HUDEP-2 (cell line): ENCODE measurements around the gene STAG1.
"Not testable (repeated sequence)": the region's sequence is repeated elsewhere in the genome, so short reads cannot be mapped to it uniquely, and the experiment has no call there.

Experiments used
- DNase-seq, 76 experiments: peaks; one replicate each; lab custom pipeline; 2025; ENCODE audit not compliant: unreplicated experiment in 76 of 76; lab: John Stamatoyannopoulos, UW

STAG1 gene

DNA sequence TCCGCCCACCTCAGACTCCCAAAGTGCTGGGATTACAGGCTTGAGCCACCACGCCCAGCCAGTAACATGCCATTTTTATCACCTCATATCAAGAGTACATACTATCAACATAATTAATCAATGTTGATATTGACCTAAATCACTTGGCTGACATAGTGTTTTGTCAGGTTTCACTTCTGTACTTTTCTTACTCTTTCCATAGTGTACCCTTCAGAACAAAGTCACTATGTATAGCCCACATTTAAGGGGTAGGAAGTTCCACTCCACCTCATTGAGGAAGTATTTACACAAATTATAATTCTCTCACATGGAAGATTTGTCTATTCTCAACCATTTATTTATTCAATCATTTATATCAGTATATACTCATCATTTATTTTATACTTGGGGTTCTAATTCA lies 145.2 kb downstream of the STAG1 start:
- no peak for DNase-seq

DNA sequence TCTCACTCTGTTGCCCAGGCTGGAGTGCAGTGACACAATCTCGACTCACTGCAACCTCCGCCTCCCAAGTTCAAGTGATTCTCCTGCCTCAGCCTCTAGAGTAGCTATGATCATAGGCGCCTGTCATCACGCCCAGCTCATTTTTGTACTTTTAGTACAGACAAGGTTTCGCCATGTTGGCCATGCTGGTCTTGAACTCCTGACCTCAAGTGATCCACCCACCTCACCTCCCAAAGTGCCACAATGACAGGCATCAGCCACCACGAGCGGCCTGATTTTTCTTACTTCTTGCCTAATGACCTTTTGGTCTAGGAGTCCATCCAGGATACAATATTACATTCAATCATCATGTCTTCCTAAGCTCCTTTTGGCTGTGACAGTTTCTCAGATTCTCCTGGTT lies 146.0 kb downstream of the STAG1 start:
- not testable (repeated sequence) for DNase-seq

DNA sequence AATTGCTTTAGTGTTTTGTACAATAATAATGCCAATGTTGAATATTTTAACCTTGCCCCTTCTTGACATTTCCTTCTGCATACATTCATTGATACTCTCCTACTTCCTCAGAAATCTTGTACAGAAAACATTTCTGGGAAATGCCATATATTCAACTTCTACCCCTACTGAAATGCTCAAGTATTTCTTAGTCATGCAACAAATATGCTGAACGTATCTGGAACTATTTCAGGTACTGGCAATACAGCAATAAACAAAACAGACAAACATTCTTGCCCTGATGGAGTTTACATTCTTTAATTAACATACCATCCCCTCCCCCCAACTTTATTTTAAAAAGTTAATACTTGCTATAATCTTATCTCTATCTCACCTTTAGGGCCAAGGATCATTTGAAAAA lies 147.2 kb downstream of the STAG1 start:
- DNase-seq = no peak

DNA sequence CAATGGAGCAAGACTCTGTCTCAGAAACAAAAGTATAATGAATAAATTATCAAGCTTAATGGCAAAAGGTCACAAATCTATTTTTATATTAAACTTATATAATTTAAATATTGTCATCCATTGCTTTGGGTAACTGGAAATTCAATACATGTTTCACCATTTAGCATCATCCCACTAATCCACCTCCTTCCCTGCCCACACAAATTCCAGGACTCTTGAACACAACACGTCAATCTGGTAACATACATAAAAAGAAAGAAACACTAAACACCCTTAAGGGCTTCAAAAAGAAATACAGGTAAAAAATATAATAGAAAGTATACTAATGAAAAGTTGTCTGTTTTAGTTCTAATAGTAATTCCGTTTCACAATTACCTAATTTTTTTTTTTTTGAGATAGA lies 149.4 kb downstream of the STAG1 start:
- no peak for DNase-seq

DNA sequence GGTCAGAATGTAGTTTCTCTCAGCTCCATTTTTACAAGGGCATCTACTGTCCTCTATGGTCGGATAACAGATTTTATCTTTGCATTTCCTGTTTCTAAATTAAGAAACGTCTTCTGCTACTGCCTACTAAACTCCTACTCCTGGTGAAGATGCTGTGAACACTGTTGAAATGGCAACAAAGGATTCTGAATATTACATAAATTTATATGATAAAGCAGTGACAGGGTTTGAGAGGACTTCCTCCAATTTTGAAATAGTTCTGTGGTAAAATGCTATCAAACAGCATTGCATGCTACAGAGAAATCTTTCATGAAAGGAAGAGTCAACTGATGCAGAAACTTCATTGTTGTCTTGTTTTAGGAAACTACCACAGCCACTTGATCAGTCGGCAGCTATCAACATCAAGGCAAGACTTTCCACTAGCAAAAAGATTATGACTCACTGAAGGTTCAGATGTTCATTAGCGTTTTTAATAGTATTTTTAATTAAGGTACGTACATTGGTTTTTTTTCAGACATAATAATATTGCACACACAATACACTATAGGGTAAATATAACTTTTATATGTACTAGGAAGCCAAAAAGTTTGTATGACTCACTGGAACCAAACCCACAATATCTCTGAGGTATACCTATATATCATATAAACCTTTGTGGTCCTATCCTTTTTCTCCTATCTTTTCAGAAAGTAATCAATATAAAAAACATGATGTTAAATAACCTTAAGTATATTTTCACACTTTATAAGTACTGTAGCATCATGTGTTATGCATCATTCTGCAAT lies 156.1 kb downstream of the STAG1 start:
- DNase-seq = peak in 4 of 76 experiments; percentile 1 to 14 (median 6)

DNA sequence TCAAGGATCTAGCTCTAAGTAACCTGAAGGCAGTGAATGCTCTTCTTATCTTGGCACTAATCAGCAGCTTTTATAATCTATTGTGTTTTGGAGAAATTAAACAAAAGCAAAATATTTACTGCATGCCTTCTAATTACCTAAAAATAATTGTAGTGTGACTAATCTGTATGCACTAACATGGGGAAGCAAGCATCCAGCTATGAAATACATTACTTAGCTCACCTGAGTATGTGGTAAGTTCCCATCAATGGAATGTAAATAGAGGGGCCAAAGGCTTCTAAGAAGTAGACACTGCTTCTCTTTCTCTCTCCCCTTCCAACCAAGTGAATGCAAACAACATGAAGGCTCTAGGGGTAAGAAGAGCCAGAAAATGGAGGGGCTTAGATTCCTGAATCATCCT lies 165.6 kb downstream of the STAG1 start:
- DNase-seq = no peak

DNA sequence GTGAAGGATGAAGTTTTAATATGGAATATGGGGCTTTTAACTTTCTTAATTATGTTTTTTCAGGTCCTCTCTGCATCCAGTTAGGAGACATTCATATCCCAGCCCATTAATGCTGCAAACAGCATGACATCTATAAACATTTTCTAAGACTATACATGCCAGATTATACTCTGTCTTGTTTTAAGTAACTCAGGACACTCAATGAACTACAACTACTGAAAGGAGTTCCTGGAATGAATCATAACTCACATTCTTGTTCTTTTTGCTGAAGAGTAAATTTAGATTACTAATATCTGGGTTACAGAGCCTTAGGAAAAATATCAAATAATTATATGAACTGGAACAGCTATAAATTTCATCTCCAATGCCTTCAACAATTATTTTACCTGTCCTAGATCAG lies 167.4 kb downstream of the STAG1 start:
- no peak for DNase-seq

DNA sequence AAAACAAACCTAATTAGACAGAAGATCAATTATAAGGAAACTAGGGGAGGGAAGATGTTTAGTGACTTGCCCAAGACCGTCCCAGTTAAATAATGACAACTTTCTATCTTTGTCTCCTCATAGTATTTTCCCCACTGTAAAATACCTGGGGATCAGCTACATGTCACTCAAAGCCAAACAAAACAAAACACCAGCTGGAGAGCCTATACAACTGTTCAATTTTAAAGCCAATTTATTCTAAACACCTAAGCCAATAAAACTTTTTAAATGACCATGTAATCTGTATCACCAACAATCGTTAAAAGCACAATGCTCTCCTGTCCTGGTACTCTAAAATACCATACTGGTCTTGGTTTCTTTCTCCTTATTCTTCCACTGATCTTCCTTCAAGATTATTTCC lies 168.4 kb downstream of the STAG1 start:
- no peak for DNase-seq

DNA sequence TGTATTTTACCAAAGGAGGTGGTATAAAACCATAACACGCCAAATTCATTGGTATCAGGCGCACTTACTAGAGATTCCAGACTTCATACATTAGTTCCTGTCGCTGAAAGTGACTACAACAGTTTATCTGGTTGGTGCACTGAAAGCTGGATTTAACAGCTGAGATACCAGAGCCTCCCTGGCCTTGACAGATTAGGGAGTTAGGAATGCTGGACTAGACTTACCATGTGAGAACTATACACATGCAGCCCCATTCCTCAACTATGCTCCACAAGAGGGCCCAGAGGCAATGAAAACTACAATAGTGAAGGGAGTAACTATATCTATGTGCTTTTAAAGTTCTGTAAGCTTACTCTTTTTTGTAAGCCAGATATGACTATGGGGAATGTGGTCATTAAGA lies 174.4 kb downstream of the STAG1 start:
- DNase-seq = peak in 20 of 76 experiments; percentile 0 to 51 (median 8)

DNA sequence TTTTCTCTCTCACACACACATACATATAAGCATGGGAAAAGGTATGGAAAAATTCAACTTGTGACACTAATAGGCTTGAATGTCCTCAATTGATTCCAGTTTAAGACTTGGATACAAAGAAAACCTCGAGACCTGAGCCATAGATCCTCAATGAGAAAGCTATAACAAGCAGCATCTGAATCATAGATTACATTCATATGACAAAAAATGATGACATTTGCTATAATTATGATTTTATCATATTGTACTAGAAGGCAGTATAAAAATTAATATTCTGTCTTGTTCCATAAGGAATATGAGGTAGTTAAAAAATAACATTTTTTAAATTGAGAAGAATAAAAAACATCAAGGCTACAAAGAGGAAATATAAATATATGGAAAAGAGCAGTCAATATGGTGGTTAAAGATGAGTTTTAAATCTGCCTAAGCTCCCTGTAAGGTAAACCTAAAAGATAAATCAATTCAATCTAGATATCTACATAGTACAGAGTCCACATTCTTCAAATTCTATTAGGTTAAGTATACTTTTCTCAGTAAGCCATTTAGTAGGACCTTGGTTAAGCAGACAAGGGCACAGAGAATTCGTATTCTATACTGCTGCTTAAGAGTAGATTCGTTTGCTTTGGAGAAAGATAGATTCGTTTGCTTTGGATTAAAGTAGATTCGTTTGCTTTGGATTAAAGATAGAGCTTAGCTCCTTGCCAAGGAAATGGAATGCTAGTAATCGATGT lies 175.7 kb downstream of the STAG1 start:
- no peak for DNase-seq

DNA sequence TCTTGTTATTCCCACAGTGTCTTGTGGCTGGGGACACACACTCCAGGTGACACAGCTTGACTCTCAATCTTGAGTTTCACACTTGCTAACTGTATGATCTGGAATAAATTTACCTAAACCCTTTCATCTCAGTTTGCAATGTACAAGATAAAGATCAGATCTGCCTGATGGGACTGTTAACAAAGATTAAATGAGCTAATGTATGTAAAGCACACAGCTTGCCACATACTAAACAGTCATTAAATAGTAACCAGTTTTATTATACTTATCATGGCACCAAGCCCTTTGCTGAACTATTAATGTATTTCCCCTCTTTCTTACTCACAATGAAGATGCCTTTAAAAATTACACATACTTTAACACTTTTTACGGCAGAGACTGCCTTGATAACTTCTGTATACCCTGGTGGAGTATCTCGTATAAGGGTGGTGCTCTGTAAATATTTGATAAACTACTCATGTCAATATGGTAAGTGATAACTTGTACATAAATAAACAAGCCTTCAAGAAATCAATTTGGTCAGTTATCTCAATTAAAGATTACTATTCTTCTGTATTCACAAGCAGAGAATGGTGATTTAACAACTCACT lies 184.5 kb downstream of the STAG1 start:
- DNase-seq = no peak

DNA sequence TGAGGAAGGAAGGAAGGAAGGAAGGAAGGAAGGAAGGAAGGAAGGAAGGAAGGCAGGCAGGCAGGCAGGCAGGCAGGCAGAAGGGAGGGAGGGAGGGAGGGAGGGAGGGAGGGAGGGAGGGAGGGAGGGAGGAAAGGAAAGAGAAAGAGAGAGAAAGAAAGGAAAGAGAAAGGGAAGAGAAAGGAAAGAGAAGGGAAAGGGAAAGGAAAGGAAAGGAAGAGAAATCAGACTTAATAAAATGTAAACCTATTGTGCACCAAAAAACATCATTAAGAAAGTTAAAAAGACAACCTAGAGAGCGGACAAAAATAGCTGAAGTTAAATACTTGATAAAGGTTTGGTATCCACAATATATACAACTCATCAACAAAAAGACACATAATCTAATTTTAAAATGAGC lies 187.2 kb downstream of the STAG1 start:
- DNase-seq = not testable (repeated sequence)

DNA sequence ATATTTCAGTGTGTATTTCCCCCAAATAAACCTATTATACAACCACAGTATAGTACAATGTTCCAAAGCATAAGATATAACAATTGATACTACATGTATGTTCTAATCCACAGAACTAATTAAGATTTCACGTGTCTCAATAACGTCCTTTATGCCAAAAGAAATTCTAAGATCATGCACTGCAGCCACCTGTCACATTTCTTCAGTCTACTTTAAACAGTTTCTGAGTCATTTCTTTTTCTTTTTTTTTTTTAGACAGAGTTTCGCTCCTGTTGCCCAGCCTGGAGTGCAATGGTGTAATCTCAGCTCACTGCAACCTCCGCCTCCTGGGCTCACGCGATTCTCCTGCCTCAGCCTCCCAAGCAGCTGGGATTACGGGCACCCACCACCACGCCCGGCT lies 190.2 kb downstream of the STAG1 start:
- DNase-seq = no peak

DNA sequence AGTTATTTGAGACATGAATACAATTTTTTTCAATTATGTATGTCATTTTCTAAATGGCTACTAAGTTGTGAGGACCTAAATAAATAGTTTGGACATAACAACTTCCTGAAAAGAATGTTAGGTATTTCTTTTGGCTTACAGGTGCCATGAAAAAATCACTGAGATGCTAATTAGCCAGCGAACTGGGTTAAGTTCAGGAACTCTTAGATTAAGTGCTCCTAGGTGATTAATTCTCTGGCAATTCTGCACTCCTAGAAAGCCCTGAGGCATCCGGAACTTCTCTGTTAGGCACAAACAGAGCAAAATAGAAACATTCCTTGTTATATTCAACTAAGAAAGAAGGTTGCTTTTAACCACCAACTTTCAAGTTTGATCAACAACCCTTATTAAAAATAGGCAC lies 192.3 kb downstream of the STAG1 start:
- DNase-seq = no peak

DNA sequence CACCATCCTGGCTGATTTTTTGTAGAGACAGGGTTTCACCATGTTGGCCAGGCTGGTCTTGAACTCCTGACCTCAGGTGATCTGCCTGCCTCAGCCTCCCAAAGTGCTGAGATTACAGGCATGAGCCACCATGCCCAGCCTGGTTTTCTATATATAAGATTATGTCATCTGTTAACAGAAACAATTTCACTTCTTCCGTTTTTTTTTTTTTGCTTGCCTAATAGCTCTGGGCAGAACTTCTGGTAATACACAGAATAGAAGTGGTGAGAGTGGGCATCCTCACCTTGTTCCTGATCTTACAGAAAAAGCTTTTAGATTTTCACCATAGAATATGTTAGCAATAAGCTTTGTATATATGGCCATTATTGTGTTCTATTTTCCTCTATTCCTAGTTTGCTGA lies 202.7 kb downstream of the STAG1 start:
- not testable (repeated sequence) for DNase-seq

DNA sequence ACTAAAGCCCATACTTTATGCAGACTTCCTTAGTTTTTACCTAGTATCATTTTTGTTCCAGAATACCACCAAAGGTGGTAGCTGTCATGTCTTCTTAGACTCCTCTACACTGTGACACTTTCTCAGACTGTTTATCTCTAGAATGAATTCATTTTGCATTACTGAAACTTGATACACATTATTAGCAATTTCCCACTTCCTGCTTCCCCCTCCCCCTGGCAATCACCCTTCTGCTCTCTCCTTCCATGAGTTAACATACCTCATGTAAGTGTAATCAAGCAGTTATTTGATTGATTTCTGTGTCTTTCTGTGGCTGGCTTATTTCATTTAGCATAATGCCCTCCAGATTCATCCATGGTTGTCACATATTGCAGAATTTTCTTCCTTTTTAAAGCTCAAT lies 204.9 kb downstream of the STAG1 start:
- no peak for DNase-seq

DNA sequence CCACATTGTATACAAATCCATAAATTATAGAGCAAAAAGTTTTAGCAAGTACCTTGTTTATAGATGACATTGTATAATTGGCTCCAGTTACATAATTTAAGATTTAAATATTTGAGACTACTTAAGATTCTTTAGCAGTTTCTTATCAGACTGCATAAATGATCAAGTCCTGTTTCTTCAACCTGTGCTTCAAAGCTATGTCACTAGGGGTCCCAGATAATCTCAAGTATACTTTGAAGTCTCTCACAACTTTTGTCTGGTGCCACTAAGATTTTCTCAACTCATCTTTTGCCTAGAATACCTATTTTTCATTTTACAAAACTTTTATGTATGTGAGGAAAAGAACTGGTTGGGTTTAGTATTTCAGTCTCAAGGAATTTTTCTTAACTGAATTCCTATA lies 205.5 kb downstream of the STAG1 start:
- peak in 8 of 76 experiments; percentile 7 to 28 (median 12) for DNase-seq

DNA sequence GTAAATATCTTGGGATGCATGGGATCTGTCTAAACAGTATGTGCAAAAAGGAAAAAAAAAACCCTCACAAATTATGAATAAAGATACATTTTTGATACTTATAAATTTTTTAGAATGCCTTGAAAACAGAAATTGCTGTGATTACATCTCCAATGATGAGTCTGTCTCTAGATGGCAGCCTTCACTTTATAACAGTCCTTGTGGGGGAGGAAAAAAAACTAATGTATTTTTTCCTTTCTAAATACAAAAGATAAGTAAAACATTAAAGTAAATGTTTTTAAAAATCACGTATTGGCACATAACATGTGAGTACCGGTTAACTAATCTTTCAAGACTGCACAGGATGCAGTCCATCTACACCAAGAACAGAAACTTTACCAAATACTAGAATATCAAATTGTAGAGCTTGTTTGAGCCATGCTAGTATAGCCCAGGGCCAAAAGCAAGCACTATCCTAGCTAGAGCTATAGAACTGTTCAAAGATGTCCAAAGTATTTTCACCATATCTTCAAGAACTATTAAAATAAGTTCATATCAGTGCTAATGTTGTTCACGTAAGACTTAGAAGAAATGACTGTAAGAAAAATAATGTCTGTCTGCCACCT lies 206.4 kb downstream of the STAG1 start:
- DNase-seq = peak in 1 of 76 experiments; percentile 5

DNA sequence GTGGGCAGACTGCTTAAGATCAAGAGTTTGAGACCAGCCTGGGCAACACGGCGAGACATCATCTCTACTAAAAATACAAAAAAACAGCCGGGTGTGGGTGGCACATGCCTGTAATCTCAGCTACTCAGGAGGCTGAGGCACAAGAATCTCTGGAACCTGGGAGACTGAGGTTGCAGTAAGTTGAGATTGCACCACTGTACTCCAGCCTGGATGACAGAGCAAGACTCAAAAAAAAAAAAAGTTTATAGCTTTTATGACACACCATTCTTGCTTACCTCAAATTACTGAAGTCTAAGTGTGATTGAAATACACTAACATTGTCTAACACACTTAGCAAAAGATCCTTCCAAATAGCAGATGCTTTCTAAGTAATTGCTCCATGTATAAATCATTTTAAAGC lies 207.6 kb downstream of the STAG1 start:
- DNase-seq = no peak

DNA sequence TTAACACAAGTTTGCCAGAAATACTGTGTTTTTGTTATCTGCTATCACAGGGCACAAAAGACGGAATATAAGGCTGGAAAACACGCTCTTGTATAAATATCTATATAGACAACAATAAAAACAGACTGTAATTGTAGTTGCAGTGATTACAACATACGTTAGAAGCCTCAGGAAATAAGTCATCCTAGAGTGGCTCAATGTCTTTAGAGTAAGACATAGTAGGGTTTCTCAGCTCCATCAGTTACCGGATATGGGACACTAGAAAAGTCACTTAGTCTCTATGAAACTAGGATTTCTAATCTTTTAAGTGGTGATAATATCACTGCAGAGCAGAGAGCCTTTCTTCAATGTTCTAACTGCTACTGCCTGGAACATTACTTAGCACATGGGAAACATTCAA lies 208.8 kb downstream of the STAG1 start:
- no peak for DNase-seq

DNA sequence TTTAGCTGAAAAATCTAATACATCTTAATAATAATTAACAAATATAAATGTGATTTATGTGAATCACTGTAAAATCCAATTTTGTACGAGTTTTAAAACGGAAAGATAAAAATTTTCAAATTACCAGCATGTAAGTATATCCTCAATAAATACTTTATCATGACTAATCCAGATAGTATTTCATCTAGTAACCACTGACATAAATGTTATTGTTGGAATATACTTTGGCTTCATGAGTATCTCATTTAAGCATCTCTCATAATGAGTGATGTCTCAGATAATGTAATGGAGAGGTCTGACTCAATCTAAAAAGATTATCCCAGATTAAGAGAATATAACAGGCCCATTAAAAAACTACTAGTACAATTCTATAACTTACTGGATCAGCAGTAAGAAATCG lies 216.3 kb downstream of the STAG1 start:
- no peak for DNase-seq
